ENCODE data around the gene COPG2.
"Not testable (repeated sequence)": the region's sequence is repeated elsewhere in the genome, so short reads cannot be mapped to it uniquely, and the experiment has no call there.

Gene COPG2

GRCh38 chr7:130606161-130606560 is 62.4 kb downstream of the COPG2 start:
- Histone ChIP-seq H3K27ac (ENCODE audit: low read depth, low read length) (no peak overlapping the region), H3K4me2 (ENCODE audit: low read length) (no peak overlapping the region), H3K36me3 (ENCODE audit: control insufficient read depth, low read length) (peaks cover 2% of the 10 kb centered on the region; the same call in 1 of the 2 replicates), H4K20me1 (ENCODE audit: control insufficient read depth, insufficient read depth, low read depth, low read length) (no peaks in the 10 kb centered on the region), H3F3A (ENCODE audit: control insufficient read depth, insufficient read depth) (no peaks in the 10 kb centered on the region), H3K79me2 (ENCODE audit: control insufficient read depth, low read length) (no peaks in the 10 kb centered on the region), H3K9me2 (replicated peaks; ENCODE audit: control insufficient read depth, low read length) (no peaks in the 10 kb centered on the region), H3K4me1 (ENCODE audit: control insufficient read depth, low read length) (no peaks in the 10 kb centered on the region), H3K9me3 (ENCODE audit: control insufficient read depth, insufficient read depth, low read length) (no peaks in the 10 kb centered on the region), H3K4me3 (ENCODE audit: low read length) (no peak overlapping the region), H3K27me3 (ENCODE audit: control insufficient read depth, low read length) (no peaks in the 10 kb centered on the region)
- TF ChIP-seq CTCF (IDR thresholded peaks at IDR 0.05; ENCODE audit: low read depth, low read length, poor library complexity, severe bottlenecking): no peak
- TF ChIP-seq EZH2phosphoT487 (IDR thresholded peaks at IDR 0.05; ENCODE audit: borderline replicate concordance, low read length): no peak

- no peaks in the 10 kb centered on the region for H3F3A ChIP-seq (ENCODE audit: control insufficient read depth, insufficient read depth)
- no peak overlapping the region for H3K4me3 ChIP-seq (ENCODE audit: low read length)
- H3K4me2 ChIP-seq (ENCODE audit: low read length): no peak overlapping the region
- H3K79me2 ChIP-seq (ENCODE audit: control insufficient read depth, low read length): no peaks in the 10 kb centered on the region
- H3K4me1 ChIP-seq (ENCODE audit: control insufficient read depth, low read length): no peaks in the 10 kb centered on the region
- H3K9me2 ChIP-seq (replicated peaks; ENCODE audit: control insufficient read depth, low read length): no peaks in the 10 kb centered on the region
- no peak overlapping the region for H3K27ac ChIP-seq (ENCODE audit: low read depth, low read length)
- no peaks in the 10 kb centered on the region for H3K9me3 ChIP-seq (ENCODE audit: control insufficient read depth, insufficient read depth, low read length)
- no peaks in the 10 kb centered on the region for H4K20me1 ChIP-seq (ENCODE audit: control insufficient read depth, insufficient read depth, low read depth, low read length)
- TF ChIP-seq EZH2phosphoT487 (IDR thresholded peaks at IDR 0.05; ENCODE audit: borderline replicate concordance, low read length) (no peak), CTCF (IDR thresholded peaks at IDR 0.05; ENCODE audit: low read depth, low read length, poor library complexity, severe bottlenecking) (no peak)
- H3K36me3 ChIP-seq (ENCODE audit: control insufficient read depth, low read length): no peaks in the 10 kb centered on the region
- H3K27me3 ChIP-seq (ENCODE audit: control insufficient read depth, low read length): no peaks in the 10 kb centered on the region
These were observed 70.5 kb downstream of the COPG2 start for GRCh38 chr7:130598056-130598455.

GRCh38 chr7:130595986-130596385 is 72.6 kb downstream of the COPG2 start:
- no peaks in the 10 kb centered on the region for H4K20me1 ChIP-seq (ENCODE audit: control insufficient read depth, insufficient read depth, low read depth, low read length)
- no peaks in the 10 kb centered on the region for H3K4me1 ChIP-seq (ENCODE audit: control insufficient read depth, low read length)
- H3K9me3 ChIP-seq (ENCODE audit: control insufficient read depth, insufficient read depth, low read length): no peaks in the 10 kb centered on the region
- TF ChIP-seq CTCF (IDR thresholded peaks at IDR 0.05; ENCODE audit: low read depth, low read length, poor library complexity, severe bottlenecking) (no peak), EZH2phosphoT487 (IDR thresholded peaks at IDR 0.05; ENCODE audit: borderline replicate concordance, low read length) (no peak)
- H3K4me3 ChIP-seq (ENCODE audit: low read length): no peak overlapping the region
- no peak overlapping the region for H3K4me2 ChIP-seq (ENCODE audit: low read length)
- no peaks in the 10 kb centered on the region for H3F3A ChIP-seq (ENCODE audit: control insufficient read depth, insufficient read depth)
- H3K27me3 ChIP-seq (ENCODE audit: control insufficient read depth, low read length): no peaks in the 10 kb centered on the region
- no peaks in the 10 kb centered on the region for H3K79me2 ChIP-seq (ENCODE audit: control insufficient read depth, low read length)
- H3K36me3 ChIP-seq (ENCODE audit: control insufficient read depth, low read length): no peaks in the 10 kb centered on the region
- H3K9me2 ChIP-seq (replicated peaks; ENCODE audit: control insufficient read depth, low read length): no peaks in the 10 kb centered on the region
- no peak overlapping the region for H3K27ac ChIP-seq (ENCODE audit: low read depth, low read length)

GRCh38 chr7:130593033-130593432 is 75.5 kb downstream of the COPG2 start:
- Histone ChIP-seq H3K4me3 (ENCODE audit: low read length) (no peak overlapping the region), H3K36me3 (ENCODE audit: control insufficient read depth, low read length) (no peaks in the 10 kb centered on the region), H3K4me2 (ENCODE audit: low read length) (no peak overlapping the region), H3K79me2 (ENCODE audit: control insufficient read depth, low read length) (no peaks in the 10 kb centered on the region), H4K20me1 (ENCODE audit: control insufficient read depth, insufficient read depth, low read depth, low read length) (no peaks in the 10 kb centered on the region), H3K9me2 (replicated peaks; ENCODE audit: control insufficient read depth, low read length) (no peaks in the 10 kb centered on the region), H3K4me1 (ENCODE audit: control insufficient read depth, low read length) (no peaks in the 10 kb centered on the region), H3K27ac (ENCODE audit: low read depth, low read length) (no peak overlapping the region), H3K9me3 (ENCODE audit: control insufficient read depth, insufficient read depth, low read length) (no peaks in the 10 kb centered on the region), H3F3A (ENCODE audit: control insufficient read depth, insufficient read depth) (no peaks in the 10 kb centered on the region), H3K27me3 (ENCODE audit: control insufficient read depth, low read length) (no peaks in the 10 kb centered on the region)
- TF ChIP-seq CTCF (IDR thresholded peaks at IDR 0.05; ENCODE audit: low read depth, low read length, poor library complexity, severe bottlenecking) (no peak), EZH2phosphoT487 (IDR thresholded peaks at IDR 0.05; ENCODE audit: borderline replicate concordance, low read length) (no peak)

- not testable (repeated sequence) for H3K4me1 ChIP-seq (ENCODE audit: control insufficient read depth, low read length); H3F3A ChIP-seq (ENCODE audit: control insufficient read depth, insufficient read depth); H3K9me3 ChIP-seq (ENCODE audit: control insufficient read depth, insufficient read depth, low read length); H3K79me2 ChIP-seq (ENCODE audit: control insufficient read depth, low read length); H3K4me2 ChIP-seq (ENCODE audit: low read length); H3K36me3 ChIP-seq (ENCODE audit: control insufficient read depth, low read length); H3K27me3 ChIP-seq (ENCODE audit: control insufficient read depth, low read length); H3K4me3 ChIP-seq (ENCODE audit: low read length); H4K20me1 ChIP-seq (ENCODE audit: control insufficient read depth, insufficient read depth, low read depth, low read length); H3K9me2 ChIP-seq (replicated peaks; ENCODE audit: control insufficient read depth, low read length); H3K27ac ChIP-seq (ENCODE audit: low read depth, low read length)
These were observed 77.1 kb downstream of the COPG2 start for GRCh38 chr7:130591464-130591863.
